ENCODE data around the gene VPS35L. TPM values are rescaled to one million over a fixed set of nuclear protein-coding genes. Genes with fewer than 3 reads are reported as not detected.

VPS35L gene
- total and polyA plus RNA-seq, 2 of the 13 experiments (the other 11 are each of a cell fraction or from before 2014, with no cell fraction given) = 1.4 to 1.6 TPM

- TF ChIP-seq AFF4 (CRISPR knock-in tag; IDR thresholded peaks at IDR 0.05) (no peak), MTF1 (CRISPR knock-in tag; IDR thresholded peaks at IDR 0.05) (no peak), UBTF (CRISPR knock-in tag; IDR thresholded peaks at IDR 0.05) (no peak), ZNF317 (CRISPR knock-in tag; IDR thresholded peaks at IDR 0.05) (no peak), THAP8 (CRISPR knock-in tag; IDR thresholded peaks at IDR 0.05; ENCODE audit: borderline replicate concordance) (no peak), KMT2B (CRISPR knock-in tag; IDR thresholded peaks at IDR 0.05) (peak; percentile 52; the same call in 1 of the 2 replicates), AGO2 (optimal IDR thresholded peaks at IDR 0.05; ENCODE audit: low read depth, low read length) (no peak), SP1 (IDR thresholded peaks at IDR 0.05) (no peak), SP1 (CRISPR knock-in tag; IDR thresholded peaks at IDR 0.05) (no peak), MLX (CRISPR knock-in tag; IDR thresholded peaks at IDR 0.05) (peak; percentile 100), HDAC2 (CRISPR knock-in tag; IDR thresholded peaks at IDR 0.05) (peak; percentile 94), ZNF329 (CRISPR knock-in tag; IDR thresholded peaks at IDR 0.05; ENCODE audit: low read depth) (no peak), GPN1 (CRISPR knock-in tag; IDR thresholded peaks at IDR 0.05; ENCODE audit: borderline replicate concordance) (no peak), BRF2 (CRISPR knock-in tag; IDR thresholded peaks at IDR 0.05) (no peak), SOX13 (IDR thresholded peaks at IDR 0.05) (peak; percentile 57), SOX13 (CRISPR knock-in tag; conservative IDR thresholded peaks at IDR 0.05 in 1 of 2, IDR thresholded peaks at IDR 0.05 in 1 of 2) (peak in 1 of 2 experiments; percentile 97; a peak in 2 of 4 replicates)
Observed at GRCh38 chr16:19542138-19542821, 13.2 kb upstream of the VPS35L start (continued).

All from HepG2 (cell line).